ENCODE measurements around the gene FDX2. TPM values are rescaled to one million over a fixed set of nuclear protein-coding genes. Genes with fewer than 3 reads are reported as not detected.

The FDX2 gene
- total RNA-seq, 1 donor from 2014 or later: 24.7 TPM

DNA sequence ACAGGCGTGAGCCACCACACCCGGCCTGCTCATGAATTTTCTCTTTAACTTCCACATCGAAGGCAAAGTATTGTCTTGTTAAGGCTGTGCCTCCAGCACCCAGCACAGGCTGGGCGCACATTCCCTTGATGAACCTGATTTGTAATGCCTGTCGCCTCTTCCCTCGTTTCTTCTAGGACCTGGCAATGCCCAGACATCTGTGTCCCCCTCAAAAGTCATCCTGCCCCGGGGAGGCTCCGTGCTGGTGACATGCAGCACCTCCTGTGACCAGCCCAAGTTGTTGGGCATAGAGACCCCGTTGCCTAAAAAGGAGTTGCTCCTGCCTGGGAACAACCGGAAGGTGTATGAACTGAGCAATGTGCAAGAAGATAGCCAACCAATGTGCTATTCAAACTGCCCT lies 41.2 kb downstream of the FDX2 start:
- H3K9me3 Mint-ChIP-seq (ENCODE audit: low read depth): no peaks in the 10 kb centered on the region
- TF ChIP-seq, protein P1, sequence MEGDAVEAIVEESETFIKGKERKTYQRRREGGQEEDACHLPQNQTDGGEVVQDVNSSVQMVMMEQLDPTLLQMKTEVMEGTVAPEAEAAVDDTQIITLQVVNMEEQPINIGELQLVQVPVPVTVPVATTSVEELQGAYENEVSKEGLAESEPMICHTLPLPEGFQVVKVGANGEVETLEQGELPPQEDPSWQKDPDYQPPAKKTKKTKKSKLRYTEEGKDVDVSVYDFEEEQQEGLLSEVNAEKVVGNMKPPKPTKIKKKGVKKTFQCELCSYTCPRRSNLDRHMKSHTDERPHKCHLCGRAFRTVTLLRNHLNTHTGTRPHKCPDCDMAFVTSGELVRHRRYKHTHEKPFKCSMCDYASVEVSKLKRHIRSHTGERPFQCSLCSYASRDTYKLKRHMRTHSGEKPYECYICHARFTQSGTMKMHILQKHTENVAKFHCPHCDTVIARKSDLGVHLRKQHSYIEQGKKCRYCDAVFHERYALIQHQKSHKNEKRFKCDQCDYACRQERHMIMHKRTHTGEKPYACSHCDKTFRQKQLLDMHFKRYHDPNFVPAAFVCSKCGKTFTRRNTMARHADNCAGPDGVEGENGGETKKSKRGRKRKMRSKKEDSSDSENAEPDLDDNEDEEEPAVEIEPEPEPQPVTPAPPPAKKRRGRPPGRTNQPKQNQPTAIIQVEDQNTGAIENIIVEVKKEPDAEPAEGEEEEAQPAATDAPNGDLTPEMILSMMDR (IDR thresholded peaks at IDR 0.05; ENCODE audit: unreplicated experiment): no peak
- H3K4me3 Mint-ChIP-seq (ENCODE audit: low read depth): no peak overlapping the region
- H3K4me1 Mint-ChIP-seq (ENCODE audit: low read depth): no peaks in the 10 kb centered on the region
- H3K27ac Mint-ChIP-seq: no peak overlapping the region
- H3K27me3 Mint-ChIP-seq: peaks cover 50% of the 10 kb centered on the region
- no peaks in the 10 kb centered on the region for H3K36me3 Mint-ChIP-seq (ENCODE audit: insufficient read depth)
- no peak for DNase-seq (ENCODE audit: low spot score, unreplicated experiment)

DNA sequence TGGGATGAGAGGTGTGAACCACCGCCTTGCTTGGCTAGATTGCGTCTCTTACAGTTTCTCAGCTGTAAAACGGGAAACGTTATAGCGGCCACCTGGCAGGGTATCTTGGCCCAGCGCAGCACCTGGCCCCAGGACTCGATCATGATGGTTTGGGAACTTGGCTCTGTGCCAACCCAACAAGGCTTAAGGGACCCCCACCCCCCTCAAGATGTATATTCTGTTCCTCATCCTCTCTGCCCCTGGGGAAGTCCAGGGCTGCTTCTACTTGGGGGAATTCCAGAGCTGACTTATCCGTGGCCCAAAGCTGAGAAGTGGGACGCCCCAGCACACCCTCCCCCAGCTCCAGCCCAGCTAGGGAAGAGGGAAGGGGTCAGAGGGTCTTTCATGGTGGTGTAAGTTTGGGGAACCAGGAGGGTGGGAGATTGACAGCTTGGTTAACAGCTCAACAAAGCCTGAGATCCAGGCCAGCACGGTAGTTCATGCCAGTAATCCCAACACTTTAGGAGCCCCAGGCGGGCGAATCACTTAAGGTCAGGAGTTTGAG lies 44.2 kb downstream of the FDX2 start:
- DNase-seq (ENCODE audit: low spot score, unreplicated experiment): no peak
- Mint-ChIP-seq H3K4me3 (ENCODE audit: low read depth) (no peak overlapping the region), H3K27me3 (peaks cover 57% of the 10 kb centered on the region), H3K9me3 (ENCODE audit: low read depth) (no peaks in the 10 kb centered on the region), H3K27ac (no peak overlapping the region), H3K4me1 (ENCODE audit: low read depth) (no peaks in the 10 kb centered on the region), H3K36me3 (ENCODE audit: insufficient read depth) (no peaks in the 10 kb centered on the region)
- TF ChIP-seq, protein P1 (IDR thresholded peaks at IDR 0.05; ENCODE audit: unreplicated experiment): no peak

DNA sequence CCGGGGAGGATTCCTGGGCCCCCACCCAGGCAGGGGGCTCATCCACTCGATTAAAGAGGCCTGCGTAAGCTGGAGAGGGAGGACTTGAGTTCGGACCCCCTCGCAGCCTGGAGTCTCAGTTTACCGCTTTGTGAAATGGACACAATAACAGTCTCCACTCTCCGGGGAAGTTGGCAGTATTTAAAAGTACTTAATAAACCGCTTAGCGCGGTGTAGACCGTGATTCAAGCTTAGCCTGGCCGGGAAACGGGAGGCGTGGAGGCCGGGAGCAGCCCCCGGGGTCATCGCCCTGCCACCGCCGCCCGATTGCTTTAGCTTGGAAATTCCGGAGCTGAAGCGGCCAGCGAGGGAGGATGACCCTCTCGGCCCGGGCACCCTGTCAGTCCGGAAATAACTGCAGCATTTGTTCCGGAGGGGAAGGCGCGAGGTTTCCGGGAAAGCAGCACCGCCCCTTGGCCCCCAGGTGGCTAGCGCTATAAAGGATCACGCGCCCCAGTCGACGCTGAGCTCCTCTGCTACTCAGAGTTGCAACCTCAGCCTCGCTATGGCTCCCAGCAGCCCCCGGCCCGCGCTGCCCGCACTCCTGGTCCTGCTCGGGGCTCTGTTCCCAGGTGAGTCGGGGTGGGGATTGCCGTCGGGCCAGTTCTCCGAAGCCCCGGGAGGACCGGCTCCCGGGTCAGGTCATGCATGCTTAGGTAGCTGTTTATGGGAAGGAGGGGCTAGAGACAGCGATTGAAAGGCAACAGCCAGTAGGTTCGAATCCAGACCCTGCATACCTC lies 45.0 kb downstream of the FDX2 start, which contains the start of gene ICAM1:
Gene ICAM1 (plus strand): TSS at position 505 of the 779 bp plus-strand sequence. CDS start 40 bp downstream, at position 545.
- peak within 1 kb of the TSS; percentile 16 for H3K4me3 Mint-ChIP-seq (ENCODE audit: low read depth)
- no peaks in the 10 kb centered on the region for H3K9me3 Mint-ChIP-seq (ENCODE audit: low read depth)
- no peaks in the 10 kb centered on the region for H3K4me1 Mint-ChIP-seq (ENCODE audit: low read depth)
- H3K36me3 Mint-ChIP-seq (ENCODE audit: insufficient read depth): no peaks in the 10 kb centered on the region
- TF ChIP-seq, protein P1 (IDR thresholded peaks at IDR 0.05; ENCODE audit: unreplicated experiment): no peak
- H3K27me3 Mint-ChIP-seq: peaks cover 58% of the 10 kb centered on the region
- H3K27ac Mint-ChIP-seq: no peak within 1 kb of the TSS
- DNase-seq (ENCODE audit: low spot score, unreplicated experiment): no peak

DNA sequence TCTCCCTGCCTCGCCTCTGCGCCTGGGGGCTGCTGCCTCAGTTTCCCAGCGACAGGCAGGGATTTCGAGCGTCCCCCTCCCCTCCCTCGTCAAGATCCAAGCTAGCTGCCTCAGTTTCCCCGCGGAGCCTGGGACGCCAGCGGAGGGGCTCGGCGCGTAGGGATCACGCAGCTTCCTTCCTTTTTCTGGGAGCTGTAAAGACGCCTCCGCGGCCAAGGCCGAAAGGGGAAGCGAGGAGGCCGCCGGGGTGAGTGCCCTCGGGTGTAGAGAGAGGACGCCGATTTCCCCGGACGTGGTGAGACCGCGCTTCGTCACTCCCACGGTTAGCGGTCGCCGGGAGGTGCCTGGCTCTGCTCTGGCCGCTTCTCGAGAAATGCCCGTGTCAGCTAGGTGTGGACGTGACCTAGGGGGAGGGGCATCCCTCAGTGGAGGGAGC lies 45.6 kb downstream of the FDX2 start:
- TF ChIP-seq, protein P1 (IDR thresholded peaks at IDR 0.05; ENCODE audit: unreplicated experiment): no peak
- Mint-ChIP-seq H3K27me3 (peaks cover 58% of the 10 kb centered on the region), H3K27ac (no peak overlapping the region), H3K9me3 (ENCODE audit: low read depth) (no peaks in the 10 kb centered on the region), H3K4me3 (ENCODE audit: low read depth) (no peak overlapping the region), H3K4me1 (ENCODE audit: low read depth) (no peaks in the 10 kb centered on the region), H3K36me3 (ENCODE audit: insufficient read depth) (no peaks in the 10 kb centered on the region)
- no peak for DNase-seq (ENCODE audit: low spot score, unreplicated experiment)

DNA sequence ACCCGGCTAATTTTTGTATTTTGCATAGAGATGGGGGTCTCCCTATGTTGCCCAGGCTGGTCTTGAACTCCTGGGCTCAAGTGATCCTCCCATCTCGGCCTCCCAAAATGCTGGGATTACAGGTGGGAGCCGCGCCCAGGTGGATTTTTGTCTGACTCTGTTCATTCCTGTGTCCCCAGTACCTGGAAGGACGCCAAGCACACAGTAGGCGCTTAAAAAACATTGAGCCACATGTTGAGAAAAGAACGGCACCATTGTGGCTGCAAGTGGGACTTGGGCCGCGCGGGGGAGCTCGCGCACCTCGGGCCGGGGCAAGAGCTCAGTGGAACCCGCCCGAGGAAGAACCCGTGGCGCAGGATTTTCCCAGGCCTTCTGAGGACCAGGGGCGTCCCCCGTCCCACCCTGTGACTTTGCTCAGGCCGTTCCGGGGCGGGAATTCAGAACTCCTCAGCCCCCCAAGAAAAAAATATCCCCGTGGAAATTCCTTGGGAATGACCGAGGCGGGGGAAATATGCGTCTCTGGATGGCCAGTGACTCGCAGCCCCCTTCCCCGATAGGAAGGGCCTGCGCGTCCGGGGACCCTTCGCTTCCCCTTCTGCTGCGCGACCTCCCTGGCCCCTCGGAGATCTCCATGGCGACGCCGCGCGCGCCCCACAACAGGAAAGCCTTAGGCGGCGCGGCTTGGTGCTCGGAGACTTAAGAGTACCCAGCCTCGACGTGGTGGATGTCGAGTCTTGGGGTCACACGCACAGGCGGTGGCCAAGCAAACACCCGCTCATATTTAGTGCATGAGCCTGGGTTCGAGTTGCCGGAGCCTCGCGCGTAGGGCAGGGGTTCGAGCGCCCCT lies 46.3 kb downstream of the FDX2 start:
- H3K4me1 Mint-ChIP-seq (ENCODE audit: low read depth): no peaks in the 10 kb centered on the region

More for the DNA sequence above, 46.3 kb downstream of the FDX2 start:
- Mint-ChIP-seq H3K4me3 (ENCODE audit: low read depth) (peak overlapping the region; percentile 26), H3K36me3 (ENCODE audit: insufficient read depth) (no peaks in the 10 kb centered on the region), H3K27ac (no peak overlapping the region), H3K9me3 (ENCODE audit: low read depth) (no peaks in the 10 kb centered on the region), H3K27me3 (peaks cover 55% of the 10 kb centered on the region)
- peak; percentile 82 for DNase-seq (ENCODE audit: low spot score, unreplicated experiment)
- TF ChIP-seq, protein P1 (IDR thresholded peaks at IDR 0.05; ENCODE audit: unreplicated experiment): peak; percentile 91
